Muscle of back (tissue), 11 donors: Measurements from ENCODE around the gene PCCA. TPM values are rescaled to one million over a fixed set of nuclear protein-coding genes. Genes with fewer than 3 reads are reported as not detected.
"Not testable (repeated sequence)": the region's sequence is repeated elsewhere in the genome, so short reads cannot be mapped to it uniquely, and the experiment has no call there.

Experiments used
- DNase-seq, 3 donors: peaks; one replicate each; pipeline versions ENCODE4 v3.0.0 to v3.0.0-alpha.2; 2013
- polyA plus RNA-seq, 10 donors: library from polyadenylated mRNA; unstranded; fragments of 120-200 nt; gene quantifications; one replicate each; pipeline ENCODE4 v1.2.1, GENCODE V29; 2013; ENCODE audit not compliant: insufficient read length in 10 of 10

PCCA gene
- polyA plus RNA-seq, 10 donors, result 23.8 to 41.1 (median 30.3) TPM

- peak in 1 of 3 donors; percentile 7 for DNase-seq
Measured at GRCh38 chr13:100234524-100235136, 145.7 kb downstream of the PCCA start.

- peak; percentile 41 to 74 (median 54) for DNase-seq
Measured at GRCh38 chr13:100235311-100235901, 146.5 kb downstream of the PCCA start.

GRCh38 chr13:100240109-100240779 lies 151.4 kb downstream of the PCCA start:
- DNase-seq, result no peak

- peak in 2 of 3 donors; percentile 17 to 37 for DNase-seq
Measured at GRCh38 chr13:100244431-100244830, 155.5 kb downstream of the PCCA start.

- peak in 1 of 3 donors; percentile 13 for DNase-seq
Measured at GRCh38 chr13:100245104-100245503, 156.2 kb downstream of the PCCA start.

- DNase-seq, result no peak
Measured at GRCh38 chr13:100247937-100248336, 159.0 kb downstream of the PCCA start.

DNA sequence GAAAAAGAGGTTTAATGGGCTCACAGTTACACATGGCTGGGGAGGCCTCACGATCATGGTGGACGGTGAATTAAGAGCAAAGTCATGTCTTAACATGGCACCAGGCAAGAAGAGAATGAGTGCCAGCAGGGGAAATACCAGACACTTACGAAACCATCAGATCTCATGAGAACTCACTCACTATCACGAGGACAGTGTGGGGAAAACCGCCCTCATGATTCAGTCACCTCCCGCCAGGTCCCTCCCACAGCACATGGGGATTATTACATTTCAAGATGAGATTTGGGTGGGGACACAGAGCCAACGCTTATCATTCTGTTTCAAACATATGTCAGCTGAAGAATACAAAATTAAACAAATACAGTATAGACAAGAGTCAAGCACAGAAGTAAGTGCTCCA lies 165.1 kb downstream of the PCCA start:
- DNase-seq, result no peak

DNA sequence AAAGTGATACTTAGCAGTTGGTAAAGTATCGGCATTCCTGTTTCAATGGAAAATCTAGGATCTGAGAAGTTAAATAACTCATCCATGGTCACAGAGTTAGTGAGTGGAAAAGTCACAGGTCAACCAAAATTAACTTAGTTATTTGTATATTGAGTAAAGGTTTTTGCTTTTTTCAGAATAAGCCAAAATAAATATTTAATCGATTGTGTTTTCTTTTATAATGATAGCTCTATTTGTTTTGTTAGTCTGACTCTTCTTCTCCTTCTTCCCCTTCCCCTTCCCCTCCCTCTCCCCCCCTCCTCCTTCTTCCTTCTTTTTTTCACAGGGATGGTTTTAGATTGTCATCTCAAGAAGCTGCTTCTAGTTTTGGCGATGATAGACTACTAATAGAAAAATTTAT lies 173.5 kb downstream of the PCCA start:
- DNase-seq, result no peak

DNA sequence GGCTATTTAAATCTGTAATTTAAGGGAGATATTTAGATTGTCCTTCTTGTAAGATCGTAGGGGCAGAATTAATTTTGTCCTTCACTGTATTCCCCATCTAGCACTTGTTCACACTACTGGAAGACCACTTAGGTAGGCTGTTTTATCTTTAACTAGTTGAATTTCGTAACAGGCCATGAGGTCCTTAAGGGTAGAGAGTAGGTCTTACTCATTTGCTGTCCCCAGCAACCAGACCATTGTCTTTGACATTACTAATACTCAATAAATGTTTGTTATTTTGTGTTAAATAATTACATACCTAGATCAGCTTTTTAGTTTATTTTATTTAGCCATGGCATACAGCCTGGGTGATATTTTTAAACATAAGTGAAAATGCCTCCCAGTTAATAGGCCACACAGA lies 177.1 kb downstream of the PCCA start:
- no peak for DNase-seq

- peak; percentile 15 to 53 (median 40) for DNase-seq
Measured at GRCh38 chr13:100269837-100270236, 180.9 kb downstream of the PCCA start.

DNA sequence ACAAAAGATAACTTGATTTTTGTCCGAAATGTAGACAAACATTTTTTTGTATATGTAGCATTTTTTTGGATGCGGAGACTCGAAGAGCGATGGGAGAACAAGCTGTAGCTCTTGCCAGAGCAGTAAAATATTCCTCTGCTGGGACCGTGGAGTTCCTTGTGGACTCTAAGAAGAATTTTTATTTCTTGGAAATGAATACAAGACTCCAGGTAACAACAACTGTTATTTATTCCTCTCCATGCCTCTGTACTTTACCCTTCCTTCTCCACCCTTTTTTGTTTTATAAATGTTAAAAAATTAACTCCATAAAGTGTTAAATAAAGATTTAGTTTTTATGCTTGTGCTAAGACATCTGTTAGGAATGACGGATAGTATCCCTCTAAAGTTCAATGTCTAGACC lies 184.2 kb downstream of the PCCA start:
- peak in 1 of 3 donors; percentile 14 for DNase-seq

- DNase-seq, result no peak
Measured at GRCh38 chr13:100273552-100273951, 184.7 kb downstream of the PCCA start.

GRCh38 chr13:100274942-100275506 lies 186.1 kb downstream of the PCCA start:
- no peak for DNase-seq

DNA sequence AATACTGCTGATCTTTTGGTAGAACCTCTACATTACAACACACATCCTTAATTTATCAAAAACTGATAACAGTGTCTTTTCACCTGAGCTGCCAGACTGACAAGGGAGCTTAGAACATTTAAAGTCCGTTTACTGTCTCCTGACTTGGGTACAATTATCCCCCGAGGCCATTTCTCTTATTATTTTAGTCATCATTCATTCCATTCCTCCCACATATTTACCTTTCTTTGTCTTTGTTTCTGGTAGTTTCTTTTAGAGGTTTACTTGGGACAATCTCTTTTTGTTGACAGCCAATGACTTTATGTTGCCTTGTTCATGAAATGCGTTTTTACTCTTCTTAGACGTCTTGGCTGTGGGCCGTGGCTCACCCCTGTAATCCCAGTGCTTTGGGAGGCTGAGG lies 186.9 kb downstream of the PCCA start:
- no peak for DNase-seq

DNA sequence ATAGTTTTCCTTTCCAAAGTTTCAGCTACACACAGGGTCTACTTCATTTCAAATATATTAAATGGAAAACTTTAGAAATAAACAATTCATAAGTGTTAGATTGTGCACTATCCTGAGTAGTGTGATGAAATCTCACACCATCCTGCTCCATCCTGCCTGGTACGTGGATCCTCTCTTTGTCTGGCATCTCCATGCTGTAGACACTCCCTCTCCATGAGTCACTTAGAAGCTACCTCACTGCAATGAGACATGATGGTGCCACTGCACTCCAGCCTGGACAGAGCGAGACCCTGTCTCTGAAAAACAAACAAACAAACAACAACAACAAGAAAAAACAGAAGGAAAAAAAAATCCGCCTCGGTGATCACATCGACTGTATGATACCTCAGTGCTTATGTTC lies 191.8 kb downstream of the PCCA start:
- DNase-seq, result no peak

GRCh38 chr13:100282306-100282705 lies 193.4 kb downstream of the PCCA start:
- not testable (repeated sequence) for DNase-seq

- DNase-seq, result no peak
Measured at GRCh38 chr13:100290165-100290801, 201.4 kb downstream of the PCCA start.

DNA sequence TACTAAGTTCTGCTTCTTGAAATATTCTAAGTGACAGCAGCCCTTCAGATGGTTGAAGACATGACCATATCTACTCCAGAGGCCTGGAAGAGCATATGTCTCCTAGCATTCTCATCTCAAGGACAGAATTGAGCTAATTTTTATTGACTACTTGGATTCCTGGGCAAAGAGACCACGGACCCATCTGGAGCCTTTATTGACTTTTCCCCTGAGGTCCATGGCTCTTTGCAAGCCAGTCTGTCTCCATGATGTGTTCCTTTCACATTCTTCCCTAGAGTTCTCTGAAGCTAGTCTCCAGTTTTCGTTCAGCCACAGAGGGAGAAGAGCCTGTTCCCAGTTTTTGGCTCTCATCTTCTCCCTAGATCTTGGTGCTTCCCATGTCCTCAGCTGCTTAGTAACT lies 202.7 kb downstream of the PCCA start:
- no peak for DNase-seq

DNA sequence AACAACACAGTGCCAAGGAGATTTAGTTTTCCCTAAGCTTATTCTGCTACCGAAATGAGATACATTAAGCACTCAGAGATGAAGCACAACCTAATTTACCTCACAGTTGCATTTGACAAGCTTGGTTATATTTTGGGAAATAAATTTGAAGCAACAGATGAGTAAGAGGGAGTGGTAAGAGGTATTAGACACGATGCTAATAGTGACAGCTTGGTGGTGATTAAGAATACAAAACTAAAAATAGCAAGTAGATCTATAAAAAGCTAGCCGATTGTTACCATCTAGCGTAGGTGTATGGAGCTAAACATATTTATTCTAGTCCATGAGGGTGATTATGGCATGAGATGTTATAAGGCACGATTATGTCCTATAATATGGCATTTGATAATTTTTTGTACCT lies 208.5 kb downstream of the PCCA start:
- DNase-seq, result no peak

- no peak for DNase-seq
Measured at GRCh38 chr13:100298116-100298681, 209.3 kb downstream of the PCCA start.

GRCh38 chr13:100298691-100299090 lies 209.8 kb downstream of the PCCA start:
- DNase-seq, result no peak

DNA sequence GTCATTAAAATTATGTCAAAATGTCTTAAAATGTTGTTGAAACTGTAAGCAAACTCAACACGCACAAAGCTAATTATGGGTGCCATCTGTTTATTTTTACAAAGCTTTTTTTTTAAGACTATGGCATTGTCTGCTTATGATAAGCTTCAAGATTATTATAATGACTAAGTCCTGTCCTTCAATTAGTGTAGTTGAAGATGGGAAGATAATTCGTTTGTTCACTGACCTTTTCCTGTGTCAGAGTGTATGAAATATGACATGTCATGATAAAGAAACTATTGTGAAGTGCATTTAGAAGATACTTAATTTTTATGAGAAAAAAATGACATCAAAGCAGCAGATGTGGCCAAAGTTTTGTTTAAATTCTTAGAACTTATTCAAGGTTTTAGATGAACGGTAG lies 211.3 kb downstream of the PCCA start:
- DNase-seq, result no peak
